Measurements from ENCODE around the gene UBE2D2. TPM values are rescaled to one million over a fixed set of nuclear protein-coding genes. Genes with fewer than 3 reads are reported as not detected.

UBE2D2 gene
- total and polyA plus RNA-seq, 2 of the 4 experiments (the other 2 are of a cell fraction) = 26.9 to 35.7 TPM

- Histone ChIP-seq H3K18ac (ENCODE audit: low read depth, low read length) (no peak overlapping the region), H2AK9ac (replicated peaks; ENCODE audit: low read depth, low read length, poor library complexity) (no peak overlapping the region), H2BK15ac (ENCODE audit: low read depth, low read length) (no peak overlapping the region), H3K9ac (ENCODE audit: low read depth, low read length) (no peak overlapping the region), H2AFZ (replicated peaks; ENCODE audit: low read length, poor library complexity) (no peak overlapping the region), H4K5ac (ENCODE audit: low read depth, low read length) (no peak overlapping the region), H2BK20ac (ENCODE audit: low read depth, low read length) (no peak overlapping the region), H2BK120ac (ENCODE audit: low read depth, low read length) (no peak overlapping the region), H3K4ac (ENCODE audit: low read depth, low read length) (no peak overlapping the region), H3K14ac (replicated peaks; ENCODE audit: low read depth, low read length) (no peak overlapping the region), H4K8ac (ENCODE audit: low read depth in 2 of 2, low read length in 2 of 2) (no peak overlapping the region), H3K56ac (ENCODE audit: extremely low read depth, insufficient read depth, low read length) (no peak overlapping the region), H4K20me1 (ENCODE audit: insufficient read depth, low read length) (peaks cover 87% of the 10 kb centered on the region), H3K23ac (ENCODE audit: low read depth, low read length) (no peak overlapping the region), H3K27me3 (ENCODE audit: control insufficient read depth, insufficient read depth, low read length) (no peaks in the 10 kb centered on the region), H3K4me3 (ENCODE audit: insufficient read depth, low read depth, low read length) (no peak overlapping the region), H3K4me1 (ENCODE audit: control insufficient read depth, insufficient read depth, low read length) (peaks cover 7% of the 10 kb centered on the region), H3K9me3 (ENCODE audit: control insufficient read depth, insufficient read depth, low read length) (no peaks in the 10 kb centered on the region), H3K79me1 (ENCODE audit: low read depth in 1 of 2, low read length in 2 of 2) (peaks cover 6 to 36% of the 10 kb centered on the region in 2 experiments; a peak in 2 of 4 replicates), H3K27ac (ENCODE audit: insufficient read depth, low read length) (no peak overlapping the region), H3K9me1 (ENCODE audit: insufficient read depth, low read length) (0 out of 2 replicates have a peak, but pooled peaks cover 2% of the 10 kb centered on the region), H3K36me3 (ENCODE audit: control insufficient read depth, insufficient read depth, low read length) (peaks cover 4% of the 10 kb centered on the region), H4K91ac (ENCODE audit: insufficient read depth, low read depth, low read length) (no peak overlapping the region), H3K4me2 (ENCODE audit: low read depth, low read length) (no peak overlapping the region), H2AK5ac (ENCODE audit: low read depth, low read length) (no peak overlapping the region), H2BK5ac (ENCODE audit: low read depth, low read length, poor library complexity, severe bottlenecking) (no peak overlapping the region)
- ChIA-PET CTCF (no interaction called here), POLR2A (ENCODE audit: unreplicated experiment) (interaction anchor here (0.6 kb wide), 2 partner anchors 85 to 130 kb away, joined by 3 to 12 read pairs; no protein-coding TSS in a partner anchor)
- in situ Hi-C loops (cut with MboI; ENCODE audit: low sequenced_read_pairs) (no loop called here), intact Hi-C loops (cut with micrococcal nuclease) (no loop called here), dilution Hi-C loops (cut with HindIII; ENCODE audit: low sequenced_read_pairs, unreplicated experiment) (no loop called here)
- BruUV-seq (replicated peaks) = no TSS peak
- DNase-seq (no peak), ATAC-seq (ENCODE audit: low read depth) (no peak)
- TF ChIP-seq RAD21 (IDR thresholded peaks at IDR 0.05; ENCODE audit: low read length) (no peak), USF2 (IDR thresholded peaks at IDR 0.05; ENCODE audit: low read depth, low read length) (no peak), CHD1 (IDR thresholded peaks at IDR 0.05; ENCODE audit: low read depth, low read length) (no peak), POLR2A (IDR thresholded peaks at IDR 0.05; ENCODE audit: low read depth, low read length) (no peak), RFX5 (IDR thresholded peaks at IDR 0.05; ENCODE audit: low read depth, low read length) (no peak), FOS (IDR thresholded peaks at IDR 0.05; ENCODE audit: low read depth, low read length) (no peak), ELK1 (IDR thresholded peaks at IDR 0.05; ENCODE audit: borderline replicate concordance, low read depth, low read length) (no peak), CEBPB (IDR thresholded peaks at IDR 0.05; ENCODE audit: low read depth, low read length) (peak; percentile 18; the same call in 1 of the 2 replicates)
- WGBS, 2 experiments (ENCODE audit: extremely low coverage in 2 of 2, insufficient read length in 1 of 2) = no CpG with 5 or more reads among the region's 5 CpGs
Observed at GRCh38 chr5:139566611-139567010, 5.5 kb downstream of the UBE2D2 start.
